Muscle layer of duodenum (tissue), 2 donors: ENCODE measurements around the gene TK1.
"Not testable (repeated sequence)": the region's sequence is repeated elsewhere in the genome, so short reads cannot be mapped to it uniquely, and the experiment has no call there.

Source experiments
- H3K27ac ChIP-seq: one replicate; pipeline ENCODE4 v1.7.0; 2013; ENCODE audit warnings: mild to moderate bottlenecking, low read length
- H3K27me3 ChIP-seq: one replicate; pipeline ENCODE4 v1.7.0; 2013; ENCODE audit warnings: low read depth, mild to moderate bottlenecking, control low read depth, low read length
- H3K36me3 ChIP-seq, 2 donors: one replicate each; pipeline ENCODE4 v1.7.0; 2013; ENCODE audit warnings: low read length in 2 of 2, control low read depth in 1 of 2, mild to moderate bottlenecking in 1 of 2; ENCODE audit not compliant: insufficient read depth in 2 of 2, control insufficient read depth in 1 of 2
- H3K4me1 ChIP-seq, 2 donors: one replicate each; pipeline ENCODE4 v1.7.0; 2013; ENCODE audit warnings: low read length in 2 of 2, mild to moderate bottlenecking in 2 of 2, control low read depth in 1 of 2, moderate library complexity in 1 of 2; ENCODE audit not compliant: insufficient read depth in 2 of 2, control insufficient read depth in 1 of 2
- H3K4me3 ChIP-seq, 2 donors: one replicate each; pipeline ENCODE4 v1.7.0; 2013; ENCODE audit warnings: low read length in 2 of 2, low read depth in 1 of 2, mild to moderate bottlenecking in 1 of 2
- H3K9me3 ChIP-seq, 2 donors: one replicate each; pipeline ENCODE4 v1.7.0; 2013; ENCODE audit warnings: low read length in 2 of 2, control low read depth in 1 of 2, mild to moderate bottlenecking in 1 of 2; ENCODE audit not compliant: control insufficient read depth in 1 of 2
- donor health status: healthy.

Gene TK1

DNA sequence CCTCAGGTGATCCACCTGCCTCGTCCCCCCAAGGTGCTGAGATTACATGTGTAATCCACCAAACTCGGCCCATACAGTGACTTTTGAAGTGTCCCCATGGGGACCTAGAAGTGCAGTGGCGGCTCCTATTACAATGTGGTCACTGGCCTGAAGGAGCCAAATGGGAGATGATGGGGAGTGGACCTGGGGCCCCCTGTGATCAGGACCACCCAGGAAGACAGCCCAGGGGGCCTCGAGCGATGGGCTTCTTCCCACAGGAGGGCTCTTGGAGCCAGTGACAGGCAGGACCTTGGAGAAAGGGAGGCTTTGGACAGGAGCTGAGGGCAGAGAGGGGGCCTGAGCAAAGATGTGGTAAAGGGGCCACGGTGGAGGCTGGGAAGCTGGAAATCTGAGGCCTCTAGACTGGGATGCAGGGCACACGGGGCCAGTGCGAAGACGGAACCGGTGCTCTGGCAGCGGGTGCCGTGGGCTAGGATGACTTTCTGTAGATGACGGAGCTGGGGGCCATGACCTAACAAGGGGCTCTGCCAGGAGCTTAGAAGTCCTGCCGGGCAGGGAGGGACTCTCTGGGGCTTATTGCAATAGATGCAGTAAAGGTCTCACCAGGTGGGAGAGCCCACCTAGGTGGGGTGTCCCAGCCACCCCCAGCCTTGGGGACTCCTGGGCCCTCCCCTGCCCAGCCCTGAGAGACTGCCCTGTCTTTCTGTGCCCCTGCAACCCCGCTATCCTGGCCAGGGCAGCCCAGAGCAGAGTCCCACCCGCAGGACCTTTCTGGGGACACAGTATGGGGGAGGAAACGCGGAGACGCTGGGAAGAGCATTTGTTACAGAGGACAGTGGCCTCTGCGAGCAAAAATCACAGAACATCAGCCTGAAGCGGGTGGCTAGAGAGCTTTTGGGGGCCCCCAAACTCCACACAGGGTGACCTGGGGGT is 43.4 kb downstream of the TK1 start:
- Histone ChIP-seq H3K36me3 (no peaks in the 10 kb centered on the region), H3K9me3 (no peaks in the 10 kb centered on the region), H3K27me3 (no peaks in the 10 kb centered on the region), H3K27ac (no peak overlapping the region), H3K4me3 (no peak overlapping the region), H3K4me1 (peaks cover 14 to 36% of the 10 kb centered on the region in 2 donors)

- Histone ChIP-seq H3K36me3 (no peaks in the 10 kb centered on the region), H3K27ac (no peak overlapping the region), H3K4me1 (peaks cover 14 to 36% of the 10 kb centered on the region in 2 donors)
These were observed 44.6 kb downstream of the TK1 start for GRCh38 chr17:78142119-78142861.

GRCh38 chr17:78141437-78142118 is 45.3 kb downstream of the TK1 start:
- peaks cover 14 to 36% of the 10 kb centered on the region in 2 donors for H3K4me1 ChIP-seq
- no peaks in the 10 kb centered on the region for H3K36me3 ChIP-seq
- H3K4me3 ChIP-seq = no peak overlapping the region
- H3K9me3 ChIP-seq = no peaks in the 10 kb centered on the region
- H3K27ac ChIP-seq = no peak overlapping the region
- no peaks in the 10 kb centered on the region for H3K27me3 ChIP-seq

More at GRCh38 chr17:78142119-78142861, 44.6 kb downstream of the TK1 start:
- no peak overlapping the region for H3K4me3 ChIP-seq
- H3K9me3 ChIP-seq = no peaks in the 10 kb centered on the region
- H3K27me3 ChIP-seq = no peaks in the 10 kb centered on the region

DNA sequence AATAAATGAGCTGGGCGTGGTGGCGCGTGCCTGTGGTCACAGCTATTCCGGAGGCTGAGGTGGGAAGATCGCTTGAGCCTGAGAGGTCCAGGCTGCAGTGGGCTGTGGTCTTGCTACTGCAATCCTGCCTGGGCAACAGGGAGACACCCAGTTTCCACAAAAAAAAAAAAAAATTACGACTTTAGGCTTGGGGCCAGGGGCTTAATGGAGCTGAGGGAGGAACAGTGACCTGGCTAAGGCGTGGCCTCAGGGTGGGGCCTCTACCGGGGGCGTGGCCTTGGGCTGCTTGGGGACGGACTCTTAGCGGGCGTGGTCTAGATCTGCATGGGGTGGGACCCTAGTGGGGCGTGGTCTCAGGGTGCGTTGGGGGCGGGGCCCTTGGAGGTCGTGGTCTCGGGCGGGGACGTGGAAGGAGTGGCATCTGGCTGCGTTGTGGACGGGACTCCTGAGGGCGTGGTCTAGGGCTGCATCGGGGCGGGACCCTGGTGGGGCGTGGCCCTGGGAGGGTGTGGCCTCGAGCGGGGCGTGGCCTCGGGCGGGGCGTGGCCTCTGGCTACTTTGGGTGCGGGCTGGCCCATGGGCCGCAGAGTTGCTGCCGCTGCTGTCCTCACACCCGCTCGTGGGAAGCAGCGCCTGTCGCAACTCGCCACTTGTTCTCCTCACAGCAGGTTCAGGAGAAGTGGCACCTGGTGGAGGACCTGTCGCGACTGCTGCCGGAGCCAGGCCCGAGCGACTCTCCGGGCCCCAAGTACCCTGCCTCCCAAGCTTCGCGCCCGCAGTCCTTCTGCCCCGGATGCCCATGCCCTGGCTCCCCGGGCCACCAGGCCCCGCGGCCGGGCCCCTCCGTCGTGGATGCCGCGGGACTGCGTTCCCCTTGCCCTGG is 46.4 kb downstream of the TK1 start:
- peaks cover 12 to 29% of the 10 kb centered on the region in 2 donors for H3K4me1 ChIP-seq
- H3K36me3 ChIP-seq = no peaks in the 10 kb centered on the region
- H3K4me3 ChIP-seq = no peak overlapping the region
- H3K9me3 ChIP-seq = no peaks in the 10 kb centered on the region
- no peak overlapping the region for H3K27ac ChIP-seq
- H3K27me3 ChIP-seq = no peaks in the 10 kb centered on the region

DNA sequence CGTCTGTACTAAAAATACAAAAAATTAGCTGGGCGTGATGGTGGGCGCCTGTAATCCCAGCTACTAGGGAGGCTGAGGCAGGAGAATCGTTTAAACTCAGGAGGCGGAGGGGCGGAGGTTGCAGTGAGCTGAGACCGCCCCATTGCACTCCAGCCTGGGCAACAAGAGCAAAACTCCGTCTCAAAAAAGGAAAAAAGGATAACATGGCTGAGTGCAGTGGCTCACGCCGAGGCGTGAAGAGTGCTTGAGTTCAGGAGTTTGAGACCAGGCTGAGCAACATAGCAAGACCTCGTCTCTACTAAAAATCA is 47.0 kb downstream of the TK1 start:
- H3K4me1 ChIP-seq = peaks cover 6 to 23% of the 10 kb centered on the region in 2 donors
- not testable (repeated sequence) for H3K36me3 ChIP-seq, H3K4me3 ChIP-seq, H3K27ac ChIP-seq, H3K27me3 ChIP-seq, H3K9me3 ChIP-seq

DNA sequence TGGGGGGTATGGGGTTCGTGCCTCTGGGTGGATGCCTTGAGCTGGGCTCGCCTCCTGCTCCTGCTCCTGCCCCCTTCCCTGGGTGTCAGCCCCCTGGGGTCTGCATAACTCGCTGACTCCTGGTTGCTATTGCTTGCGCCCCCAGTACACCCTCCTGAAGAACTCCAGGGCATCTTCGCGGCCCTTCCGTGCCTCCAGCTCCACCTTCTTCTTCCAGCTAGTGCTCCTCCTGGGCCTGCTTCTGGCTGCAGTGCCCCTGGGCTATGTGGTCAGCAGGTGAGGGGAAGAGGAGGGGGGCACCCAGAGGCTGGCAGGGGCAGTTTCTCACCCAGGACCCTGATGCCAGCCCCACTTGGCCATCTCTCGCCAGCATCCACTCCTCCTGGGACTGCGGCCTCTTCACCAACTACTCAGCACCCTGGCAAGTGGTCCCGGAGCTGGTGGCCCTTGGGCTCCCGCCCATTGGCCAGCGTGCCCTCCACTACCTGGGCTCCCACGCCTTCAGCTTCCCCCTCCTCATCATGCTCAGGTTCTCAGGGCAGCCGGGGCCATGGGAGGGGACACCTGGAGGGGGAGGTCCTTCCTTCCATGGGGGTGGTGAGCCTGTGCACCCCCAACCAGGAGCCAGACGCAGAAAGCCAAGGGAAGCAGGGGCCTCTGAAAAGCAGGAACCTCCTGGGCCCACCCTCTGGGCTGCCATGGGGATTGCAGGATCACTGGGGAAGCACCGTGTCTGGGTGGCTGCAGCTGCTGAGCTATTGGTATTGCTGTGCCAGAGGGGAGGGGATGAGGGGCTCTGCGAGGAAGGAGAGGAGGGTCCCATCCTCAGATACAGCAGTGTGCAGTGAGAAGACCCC is 48.4 kb downstream of the TK1 start:
- H3K4me3 ChIP-seq = no peak overlapping the region
- H3K4me1 ChIP-seq = peaks cover 0 to 9% of the 10 kb centered on the region in 2 donors
- no peaks in the 10 kb centered on the region for H3K36me3 ChIP-seq
- H3K27me3 ChIP-seq = no peaks in the 10 kb centered on the region
- H3K9me3 ChIP-seq = no peaks in the 10 kb centered on the region
- no peak overlapping the region for H3K27ac ChIP-seq

DNA sequence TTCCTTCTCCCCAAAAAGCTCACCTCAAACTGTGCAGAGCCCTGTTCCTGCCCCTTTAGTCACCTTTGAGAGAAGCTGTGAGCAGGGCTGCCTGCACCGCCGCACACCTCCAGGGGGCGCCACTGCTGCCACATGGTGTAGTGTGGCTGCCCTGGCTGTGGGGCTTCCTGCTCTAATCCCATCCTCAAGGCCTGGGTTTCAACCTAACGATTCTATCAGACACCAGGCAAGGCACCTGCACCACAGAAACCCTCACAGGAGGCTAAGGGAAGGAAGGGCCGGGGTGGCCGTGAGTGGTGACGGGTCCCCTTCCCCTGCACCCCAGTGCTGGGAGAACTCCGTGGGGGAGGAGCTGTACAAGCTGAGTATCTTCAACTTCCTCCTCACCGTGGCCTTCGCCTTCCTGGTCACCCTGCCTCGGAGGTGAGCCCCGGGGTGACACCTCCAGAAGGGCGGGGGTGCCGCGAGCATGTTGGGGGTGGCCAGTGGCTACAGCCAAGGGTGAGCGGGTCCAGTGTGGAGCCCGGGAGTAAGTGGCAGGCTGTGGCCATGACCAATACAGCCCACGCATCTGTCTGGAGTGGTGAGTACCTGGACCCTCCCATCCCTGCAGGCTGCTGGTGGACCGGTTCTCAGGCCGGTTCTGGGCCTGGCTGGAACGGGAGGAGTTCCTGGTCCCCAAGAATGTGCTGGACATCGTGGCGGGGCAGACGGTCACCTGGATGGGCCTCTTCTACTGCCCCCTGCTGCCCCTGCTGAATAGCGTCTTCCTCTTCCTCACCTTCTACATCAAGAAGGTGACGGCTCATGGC is 49.3 kb downstream of the TK1 start:
- Histone ChIP-seq H3K4me1 (peaks cover 0 to 8% of the 10 kb centered on the region in 2 donors), H3K4me3 (no peak overlapping the region), H3K36me3 (no peaks in the 10 kb centered on the region), H3K27ac (no peak overlapping the region), H3K27me3 (no peaks in the 10 kb centered on the region), H3K9me3 (no peaks in the 10 kb centered on the region)

DNA sequence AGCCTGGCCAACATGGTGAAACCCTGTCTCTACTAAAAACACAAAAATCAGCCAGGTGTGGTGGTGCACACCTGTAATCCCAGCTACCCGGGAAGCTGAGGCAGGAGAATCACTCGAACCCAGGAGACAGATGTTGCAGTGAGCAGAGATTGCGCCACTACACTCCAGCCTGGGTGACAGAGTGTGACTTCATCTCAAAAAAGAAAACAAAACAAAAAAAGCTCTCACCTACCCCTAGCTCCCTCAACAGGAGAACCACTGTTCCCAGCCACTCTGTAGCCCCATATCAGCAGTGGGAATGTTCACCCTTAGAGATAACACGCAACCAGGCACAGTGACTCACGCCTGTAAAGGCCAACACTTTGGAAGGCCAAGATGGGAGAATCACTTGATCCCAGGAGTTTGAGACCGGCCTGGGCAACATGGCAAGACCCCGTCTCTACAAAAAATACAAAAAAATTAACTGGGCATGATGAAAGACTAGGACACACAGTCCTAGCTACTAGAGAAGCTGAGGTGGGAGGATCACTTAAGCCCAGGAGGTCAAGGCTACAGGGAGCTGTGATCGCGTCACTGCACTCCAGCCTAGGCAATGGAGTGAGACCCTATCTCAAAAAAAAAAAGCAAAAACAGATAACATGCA is 50.9 kb downstream of the TK1 start:
- no peak overlapping the region for H3K4me3 ChIP-seq
- H3K4me1 ChIP-seq = peaks cover 0 to 25% of the 10 kb centered on the region in 2 donors
- no peak overlapping the region for H3K27ac ChIP-seq
- no peaks in the 10 kb centered on the region for H3K36me3 ChIP-seq
- no peaks in the 10 kb centered on the region for H3K9me3 ChIP-seq
- no peaks in the 10 kb centered on the region for H3K27me3 ChIP-seq

DNA sequence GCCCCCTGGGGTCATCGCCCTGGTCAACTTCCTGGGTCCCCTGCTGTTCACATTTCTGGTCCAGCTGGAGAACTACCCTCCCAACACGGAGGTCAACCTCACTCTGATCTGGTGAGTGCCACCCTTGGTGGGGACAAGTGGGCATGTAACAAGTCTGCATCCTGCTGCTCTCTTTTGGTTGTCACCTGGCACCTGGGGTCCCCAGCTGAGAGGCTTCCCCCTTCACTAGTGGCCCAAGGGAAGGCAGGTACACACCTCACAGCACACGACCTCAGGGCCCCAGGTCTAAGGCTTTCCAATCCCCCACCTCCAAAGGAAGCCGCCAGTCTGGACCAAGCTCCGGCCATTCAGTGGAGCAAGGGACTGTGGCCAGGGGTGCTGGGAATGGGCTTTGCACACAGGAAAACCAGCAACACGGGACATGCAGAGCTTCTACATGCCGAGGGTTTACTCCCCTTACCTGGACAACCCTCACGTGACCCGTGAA is 51.9 kb downstream of the TK1 start:
- no peak overlapping the region for H3K27ac ChIP-seq
- no peaks in the 10 kb centered on the region for H3K9me3 ChIP-seq
- H3K36me3 ChIP-seq = no peaks in the 10 kb centered on the region
- H3K4me1 ChIP-seq = peaks cover 1 to 21% of the 10 kb centered on the region in 2 donors
- no peak overlapping the region for H3K4me3 ChIP-seq
- H3K27me3 ChIP-seq = no peaks in the 10 kb centered on the region
